ENCODE measurements around the gene ASTE1. TPM values are rescaled to one million over a fixed set of nuclear protein-coding genes. Genes with fewer than 3 reads are reported as not detected.

Gene ASTE1
- total and polyA plus RNA-seq, 10 of the 15 experiments (the other 5 are each of a cell fraction or from before 2014, with no cell fraction given), result 5.1 to 12.0 (median 8.2) TPM

GRCh38 chr3:130976706-130977105 lies 49.9 kb downstream of the ASTE1 start (continued):
- TF ChIP-seq, protein P1, sequence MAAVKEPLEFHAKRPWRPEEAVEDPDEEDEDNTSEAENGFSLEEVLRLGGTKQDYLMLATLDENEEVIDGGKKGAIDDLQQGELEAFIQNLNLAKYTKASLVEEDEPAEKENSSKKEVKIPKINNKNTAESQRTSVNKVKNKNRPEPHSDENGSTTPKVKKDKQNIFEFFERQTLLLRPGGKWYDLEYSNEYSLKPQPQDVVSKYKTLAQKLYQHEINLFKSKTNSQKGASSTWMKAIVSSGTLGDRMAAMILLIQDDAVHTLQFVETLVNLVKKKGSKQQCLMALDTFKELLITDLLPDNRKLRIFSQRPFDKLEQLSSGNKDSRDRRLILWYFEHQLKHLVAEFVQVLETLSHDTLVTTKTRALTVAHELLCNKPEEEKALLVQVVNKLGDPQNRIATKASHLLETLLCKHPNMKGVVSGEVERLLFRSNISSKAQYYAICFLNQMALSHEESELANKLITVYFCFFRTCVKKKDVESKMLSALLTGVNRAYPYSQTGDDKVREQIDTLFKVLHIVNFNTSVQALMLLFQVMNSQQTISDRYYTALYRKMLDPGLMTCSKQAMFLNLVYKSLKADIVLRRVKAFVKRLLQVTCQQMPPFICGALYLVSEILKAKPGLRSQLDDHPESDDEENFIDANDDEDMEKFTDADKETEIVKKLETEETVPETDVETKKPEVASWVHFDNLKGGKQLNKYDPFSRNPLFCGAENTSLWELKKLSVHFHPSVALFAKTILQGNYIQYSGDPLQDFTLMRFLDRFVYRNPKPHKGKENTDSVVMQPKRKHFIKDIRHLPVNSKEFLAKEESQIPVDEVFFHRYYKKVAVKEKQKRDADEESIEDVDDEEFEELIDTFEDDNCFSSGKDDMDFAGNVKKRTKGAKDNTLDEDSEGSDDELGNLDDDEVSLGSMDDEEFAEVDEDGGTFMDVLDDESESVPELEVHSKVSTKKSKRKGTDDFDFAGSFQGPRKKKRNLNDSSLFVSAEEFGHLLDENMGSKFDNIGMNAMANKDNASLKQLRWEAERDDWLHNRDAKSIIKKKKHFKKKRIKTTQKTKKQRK (IDR thresholded peaks at IDR 0.05; ENCODE audit: low read depth, low read length), result no peak
- no peak for TF ChIP-seq NFIC (IDR thresholded peaks at IDR 0.05; ENCODE audit: low read depth, low read length)

DNA sequence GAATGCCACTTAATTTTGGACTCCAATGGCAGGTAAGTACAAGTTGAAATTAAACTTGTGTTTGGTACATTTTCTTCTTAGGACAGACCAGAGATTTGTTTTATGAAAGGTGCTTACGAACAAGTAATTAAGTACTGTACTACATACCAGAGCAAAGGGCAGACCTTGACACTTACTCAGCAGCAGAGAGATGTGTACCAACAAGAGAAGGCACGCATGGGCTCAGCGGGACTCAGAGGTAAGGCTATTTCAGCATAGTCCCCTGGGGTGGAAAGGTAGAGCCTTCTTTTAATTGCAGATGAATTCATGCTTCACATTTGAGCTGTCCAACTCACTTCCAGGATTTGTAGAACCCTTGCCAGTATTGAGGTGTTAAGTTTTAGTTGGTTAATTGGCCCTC lies 51.4 kb downstream of the ASTE1 start:
- DNase-seq (ENCODE audit: low read depth, low spot score) (no peak), FAIRE-seq (no peak), ATAC-seq (no peak)
- ChIA-PET SMC1A (ENCODE audit: uncharacterized antibody, unreplicated experiment) (interaction anchor here (0.6 to 1.6 kb wide), 3 partner anchors 26 to 260 kb away, joined by 3 to 5 read pairs (median 4); no protein-coding TSS in a partner anchor), RAD21 (ENCODE audit: unreplicated experiment) (no interaction called here), POLR2A (no interaction called here), CTCF (interaction anchor here (2.0 kb wide), 1 partner anchor 49 kb away, joined by 4 read pairs; no protein-coding TSS in a partner anchor)
- 0 out of 3 replicates have a peak, but pooled peaks cover 2% of the 10 kb centered on the region for H3K9me3 ChIP-seq (replicated peaks; ENCODE audit: control insufficient read depth, insufficient read depth, low read length)
- BruUV-seq (replicated peaks), result no TSS peak
- no peaks in the 10 kb centered on the region for H3K79me2 ChIP-seq (ENCODE audit: control insufficient read depth, insufficient read depth, low read length)
- in situ Hi-C loops (cut with MboI), result no loop called here
- H3K27ac ChIP-seq (ENCODE audit: control insufficient read depth, insufficient read depth), result no peak overlapping the region
- intact Hi-C loops (cut with micrococcal nuclease; ENCODE audit: unreplicated experiment), result no loop called here
- no peaks in the 10 kb centered on the region for H4K20me1 ChIP-seq (ENCODE audit: control insufficient read depth, insufficient read depth)
- no peaks in the 10 kb centered on the region for H3K4me1 ChIP-seq (ENCODE audit: control insufficient read depth, insufficient read depth, low read length)
- no peaks in the 10 kb centered on the region for H3K27me3 ChIP-seq (replicated peaks in 1 of 2; ENCODE audit: control insufficient read depth in 2 of 2, insufficient read depth in 2 of 2, low read length in 1 of 2)
- H3K9ac ChIP-seq (ENCODE audit: control insufficient read depth, insufficient read depth, low read length), result no peak overlapping the region
- no peak overlapping the region for H3K4me2 ChIP-seq (ENCODE audit: control insufficient read depth, insufficient read depth)
- 100% methylated on average over 3 of the region's 3 CpGs for WGBS (ENCODE audit: insufficient coverage, insufficient replicate concordance, low lambda C conversion rate, missing lambda C conversion rate)
- no peak overlapping the region for H3K4me3 ChIP-seq
- H2AFZ ChIP-seq (ENCODE audit: control insufficient read depth, low read depth, low read length), result no peak overlapping the region
- H3K36me3 ChIP-seq (ENCODE audit: control insufficient read depth in 2 of 2, insufficient read depth in 2 of 2, low read length in 1 of 2), result peaks cover 8 to 14% of the 10 kb centered on the region in 2 experiments; a peak in 3 of 4 replicates
- TF ChIP-seq SKIL (IDR thresholded peaks at IDR 0.05; ENCODE audit: low read depth, poor library complexity, severe bottlenecking), result no peak
- no peak for TF ChIP-seq CHD4 (IDR thresholded peaks at IDR 0.05)
- TF ChIP-seq YY1 (IDR thresholded peaks at IDR 0.05; ENCODE audit: low read depth, low read length), result no peak
- no peak for TF ChIP-seq PRDM15 (CRISPR knock-in tag; IDR thresholded peaks at IDR 0.05)
- TF ChIP-seq PBX3 (IDR thresholded peaks at IDR 0.05; ENCODE audit: insufficient replicate concordance, low read depth, low read length), result no peak
- no peak for TF ChIP-seq MEF2A (IDR thresholded peaks at IDR 0.05; ENCODE audit: insufficient read depth, low read depth, low read length)
- no peak for TF ChIP-seq RFX5 (IDR thresholded peaks at IDR 0.05; ENCODE audit: low read depth, low read length)

Data from GM12878 (cell line).